Astrocyte (in vitro differentiated cells and primary cell): ENCODE data around the gene CALY.

Source experiments
- CTCF ChIP-seq: IDR thresholded peaks from 2 replicates; pipeline ENCODE4 v1.5.1; 2011; ENCODE audit warnings: low read depth, mild to moderate bottlenecking, inconsistent platforms, low read length, moderate library complexity; ENCODE audit not compliant: insufficient read depth
- EZH2 ChIP-seq: IDR thresholded peaks from 2 replicates; pipeline ENCODE4 v1.6.1; 2012; ENCODE audit warnings: mild to moderate bottlenecking, low read length, inconsistent platforms; ENCODE audit not compliant: insufficient read depth

GRCh38 chr10:133344236-133344635 is 7.5 kb upstream of the CALY start:
- TF ChIP-seq EZH2 (no peak), CTCF (no peak)
